Suprapubic skin (tissue), 4 donors: ENCODE results near the gene LCP1.

ENCODE experiments used
- EP300 ChIP-seq: sonication (generic); formaldehyde crosslinking; IDR thresholded peaks from one replicate; pipeline ENCODE4 v1.6.1; 2017; ENCODE audit warnings: antibody characterized with exemption
- POLR2A ChIP-seq, 2 donors: fragments of 450-650 bp; IDR thresholded peaks; one replicate each; pipeline ENCODE4 v1.6.1; 2017; ENCODE audit warnings: antibody characterized with exemption in 2 of 2, mild to moderate bottlenecking in 2 of 2, moderate library complexity in 2 of 2
- POLR2AphosphoS5 ChIP-seq, 3 donors: sonication (generic); formaldehyde crosslinking; IDR thresholded peaks; one replicate each; pipeline ENCODE4 v1.6.1; 2017; ENCODE audit warnings: antibody characterized with exemption in 3 of 3
- TF ChIP-seq, protein P1 (sequence below), 2 donors: fragments of 200-600 bp in 1 of 2; fragments of 450-650 bp in 1 of 2; sonication (generic) in 1 of 2; IDR thresholded peaks; one replicate each; pipeline ENCODE4 v1.5.1; 2016 to 2019; ENCODE audit warnings: antibody characterized with exemption in 2 of 2, mild to moderate bottlenecking in 1 of 2, moderate library complexity in 1 of 2

DNA sequence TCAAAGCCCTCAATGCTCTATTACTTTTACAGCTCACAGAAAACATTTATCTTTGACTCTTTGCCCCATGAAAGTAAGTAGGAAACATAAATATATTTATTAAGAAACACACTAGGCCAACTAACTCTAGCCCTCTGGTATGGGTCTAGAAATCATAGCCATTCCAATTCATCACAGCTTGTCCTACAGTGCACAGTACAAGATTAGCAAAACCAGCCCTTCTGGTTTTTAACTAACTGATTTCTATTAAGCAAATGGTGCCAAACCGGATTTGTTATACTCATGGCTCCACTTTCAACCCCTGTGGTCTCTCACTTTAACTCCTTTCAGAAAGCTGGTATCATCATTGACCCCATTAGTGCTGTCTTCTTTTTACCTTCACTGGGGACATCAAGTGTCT lies 24.2 kb upstream of the LCP1 start:
- TF ChIP-seq, protein P1, sequence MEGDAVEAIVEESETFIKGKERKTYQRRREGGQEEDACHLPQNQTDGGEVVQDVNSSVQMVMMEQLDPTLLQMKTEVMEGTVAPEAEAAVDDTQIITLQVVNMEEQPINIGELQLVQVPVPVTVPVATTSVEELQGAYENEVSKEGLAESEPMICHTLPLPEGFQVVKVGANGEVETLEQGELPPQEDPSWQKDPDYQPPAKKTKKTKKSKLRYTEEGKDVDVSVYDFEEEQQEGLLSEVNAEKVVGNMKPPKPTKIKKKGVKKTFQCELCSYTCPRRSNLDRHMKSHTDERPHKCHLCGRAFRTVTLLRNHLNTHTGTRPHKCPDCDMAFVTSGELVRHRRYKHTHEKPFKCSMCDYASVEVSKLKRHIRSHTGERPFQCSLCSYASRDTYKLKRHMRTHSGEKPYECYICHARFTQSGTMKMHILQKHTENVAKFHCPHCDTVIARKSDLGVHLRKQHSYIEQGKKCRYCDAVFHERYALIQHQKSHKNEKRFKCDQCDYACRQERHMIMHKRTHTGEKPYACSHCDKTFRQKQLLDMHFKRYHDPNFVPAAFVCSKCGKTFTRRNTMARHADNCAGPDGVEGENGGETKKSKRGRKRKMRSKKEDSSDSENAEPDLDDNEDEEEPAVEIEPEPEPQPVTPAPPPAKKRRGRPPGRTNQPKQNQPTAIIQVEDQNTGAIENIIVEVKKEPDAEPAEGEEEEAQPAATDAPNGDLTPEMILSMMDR (IDR thresholded peaks at IDR 0.05), result no peak
- TF ChIP-seq POLR2A (IDR thresholded peaks at IDR 0.05) (no peak), EP300 (no peak), POLR2AphosphoS5 (IDR thresholded peaks at IDR 0.05) (no peak)
